OCI-LY1 (cell line): ENCODE results near the gene CTCFL.

Experiments used
- CTCF ChIP-seq: fragments of 200-600 bp; sonication (generic), shearing (Covaris generic); IDR thresholded peaks from 2 replicates; pipeline ENCODE4 v1.5.1; 2017; ENCODE audit warnings: mild to moderate bottlenecking, antibody characterized with exemption, low read length, moderate library complexity, mixed read lengths
- EZH2 ChIP-seq: fragments of 200-600 bp; sonication (generic), shearing (Covaris generic); IDR thresholded peaks from 2 replicates; pipeline ENCODE4 v1.8.0; 2017; ENCODE audit warnings: borderline replicate concordance, mixed run types, mild to moderate bottlenecking, antibody characterized with exemption, low read length, moderate library complexity, mixed read lengths

- TF ChIP-seq CTCF (no peak), EZH2 (no peak)
Observed at GRCh38 chr20:57480444-57481160, 44.3 kb downstream of the CTCFL start.
